ENCODE results near the gene EEIG2. TPM values are rescaled to one million over a fixed set of nuclear protein-coding genes. Genes with fewer than 3 reads are reported as not detected.

Gene EEIG2
- total and polyA plus RNA-seq, 2 of the 13 experiments (the other 11 are each of a cell fraction or from before 2014, with no cell fraction given): 0.90 to 3.2 TPM

DNA sequence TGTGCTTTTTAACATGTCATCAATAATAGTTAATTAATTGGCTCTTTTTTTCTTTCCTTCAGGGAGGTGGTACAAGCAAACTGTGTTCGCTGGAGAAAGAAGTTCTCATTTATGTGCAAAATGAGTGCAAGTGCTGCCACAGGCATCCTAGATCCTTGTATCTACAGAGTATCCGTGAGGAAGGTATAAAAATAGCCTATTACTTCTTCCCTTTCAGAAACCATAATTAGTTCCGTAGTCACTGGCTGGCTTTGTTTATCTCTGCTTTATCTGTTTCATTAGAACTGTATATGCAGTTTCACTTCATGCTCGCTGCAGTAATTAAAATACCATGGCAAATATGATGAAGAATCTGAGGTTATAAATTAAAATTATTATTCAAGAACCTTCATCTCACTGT, 40.6 kb downstream of the EEIG2 start:
- FAIRE-seq (no peak), DNase-seq (ENCODE audit: low spot score) (no peak), ATAC-seq (no peak)
- ChIA-PET POLR2A (no interaction called here), CTCF (ENCODE audit: low intra/inter-chr PET ratio, low total read pairs) (no interaction called here)
- no peak overlapping the region for H3K4me3 ChIP-seq (replicated peaks in 1 of 3; ENCODE audit: insufficient read depth in 1 of 3, low read depth in 2 of 3, low read length in 3 of 3)
- no peaks in the 10 kb centered on the region for H3K79me2 ChIP-seq (ENCODE audit: insufficient read depth, low read length)
- H3K9ac ChIP-seq (ENCODE audit: insufficient read depth, low read depth, low read length): no peak overlapping the region
- TF ChIP-seq, protein P1, sequence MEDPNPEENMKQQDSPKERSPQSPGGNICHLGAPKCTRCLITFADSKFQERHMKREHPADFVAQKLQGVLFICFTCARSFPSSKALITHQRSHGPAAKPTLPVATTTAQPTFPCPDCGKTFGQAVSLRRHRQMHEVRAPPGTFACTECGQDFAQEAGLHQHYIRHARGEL (CRISPR knock-in tag; IDR thresholded peaks at IDR 0.05): no peak
- TF ChIP-seq CBX1 (IDR thresholded peaks at IDR 0.05; ENCODE audit: low read depth) (no peak), RAD21 (CRISPR knock-in tag; IDR thresholded peaks at IDR 0.05) (no peak), ZNF44 (CRISPR knock-in tag; IDR thresholded peaks at IDR 0.05) (no peak), CHCHD3 (CRISPR knock-in tag; IDR thresholded peaks at IDR 0.05) (no peak), ZBTB20 (CRISPR knock-in tag; IDR thresholded peaks at IDR 0.05; ENCODE audit: borderline replicate concordance, low read depth) (no peak), ZMYM4 (CRISPR knock-in tag; IDR thresholded peaks at IDR 0.05) (no peak), KDM1A (CRISPR knock-in tag; IDR thresholded peaks at IDR 0.05) (no peak), ZFP41 (CRISPR knock-in tag; IDR thresholded peaks at IDR 0.05; ENCODE audit: borderline replicate concordance) (no peak), AHR (CRISPR knock-in tag; IDR thresholded peaks at IDR 0.05) (no peak), ZNF205 (CRISPR knock-in tag; IDR thresholded peaks at IDR 0.05) (no peak)
- TF ChIP-seq, protein P2, sequence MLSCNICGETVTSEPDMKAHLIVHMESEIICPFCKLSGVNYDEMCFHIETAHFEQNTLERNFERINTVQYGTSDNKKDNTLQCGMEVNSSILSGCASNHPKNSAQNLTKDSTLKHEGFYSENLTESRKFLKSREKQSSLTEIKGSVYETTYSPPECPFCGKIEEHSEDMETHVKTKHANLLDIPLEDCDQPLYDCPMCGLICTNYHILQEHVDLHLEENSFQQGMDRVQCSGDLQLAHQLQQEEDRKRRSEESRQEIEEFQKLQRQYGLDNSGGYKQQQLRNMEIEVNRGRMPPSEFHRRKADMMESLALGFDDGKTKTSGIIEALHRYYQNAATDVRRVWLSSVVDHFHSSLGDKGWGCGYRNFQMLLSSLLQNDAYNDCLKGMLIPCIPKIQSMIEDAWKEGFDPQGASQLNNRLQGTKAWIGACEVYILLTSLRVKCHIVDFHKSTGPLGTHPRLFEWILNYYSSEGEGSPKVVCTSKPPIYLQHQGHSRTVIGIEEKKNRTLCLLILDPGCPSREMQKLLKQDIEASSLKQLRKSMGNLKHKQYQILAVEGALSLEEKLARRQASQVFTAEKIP (CRISPR knock-in tag; IDR thresholded peaks at IDR 0.05; ENCODE audit: borderline replicate concordance): no peak
- TF ChIP-seq, protein P3, sequence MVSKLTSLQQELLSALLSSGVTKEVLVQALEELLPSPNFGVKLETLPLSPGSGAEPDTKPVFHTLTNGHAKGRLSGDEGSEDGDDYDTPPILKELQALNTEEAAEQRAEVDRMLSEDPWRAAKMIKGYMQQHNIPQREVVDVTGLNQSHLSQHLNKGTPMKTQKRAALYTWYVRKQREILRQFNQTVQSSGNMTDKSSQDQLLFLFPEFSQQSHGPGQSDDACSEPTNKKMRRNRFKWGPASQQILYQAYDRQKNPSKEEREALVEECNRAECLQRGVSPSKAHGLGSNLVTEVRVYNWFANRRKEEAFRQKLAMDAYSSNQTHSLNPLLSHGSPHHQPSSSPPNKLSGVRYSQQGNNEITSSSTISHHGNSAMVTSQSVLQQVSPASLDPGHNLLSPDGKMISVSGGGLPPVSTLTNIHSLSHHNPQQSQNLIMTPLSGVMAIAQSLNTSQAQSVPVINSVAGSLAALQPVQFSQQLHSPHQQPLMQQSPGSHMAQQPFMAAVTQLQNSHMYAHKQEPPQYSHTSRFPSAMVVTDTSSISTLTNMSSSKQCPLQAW (CRISPR knock-in tag; IDR thresholded peaks at IDR 0.05): no peak
- TF ChIP-seq, protein P4, sequence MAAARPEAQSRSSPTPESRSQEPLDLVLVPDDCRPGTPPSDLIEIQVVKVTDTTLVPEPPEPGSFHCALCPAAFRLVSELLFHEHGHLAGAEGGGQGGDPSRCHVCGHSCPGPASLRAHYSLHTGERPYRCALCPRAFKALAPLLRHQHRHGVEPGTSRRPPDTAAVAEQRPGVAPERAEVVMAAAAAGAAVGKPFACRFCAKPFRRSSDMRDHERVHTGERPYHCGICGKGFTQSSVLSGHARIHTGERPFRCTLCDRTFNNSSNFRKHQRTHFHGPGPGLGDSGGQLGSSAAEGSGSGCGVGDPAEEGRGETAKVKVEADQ (CRISPR knock-in tag; IDR thresholded peaks at IDR 0.05; ENCODE audit: borderline replicate concordance): no peak
- intact Hi-C loops (cut with micrococcal nuclease; ENCODE audit: unreplicated experiment) (no loop called here), in situ Hi-C loops (cut with HindIII; ENCODE audit: extremely low pct_ligation_motif_present, low pct_unique_long_range_greater_than_20kb) (no loop called here)
- peaks cover 7% of the 10 kb centered on the region; the same call in 1 of the 2 replicates for H3K4me1 ChIP-seq (ENCODE audit: insufficient read depth, low read length)
- WGBS (ENCODE audit: low lambda C conversion rate): 92% methylated on average over 4 of the region's 4 CpGs
- H2AFZ ChIP-seq (ENCODE audit: low read length): no peak overlapping the region
- H3K27me3 ChIP-seq (ENCODE audit: control insufficient read depth in 1 of 2, insufficient read depth in 2 of 2, low read length in 2 of 2): no peaks in the 10 kb centered on the region
- no peaks in the 10 kb centered on the region for H3K9me3 ChIP-seq (ENCODE audit: low read length)
- BruUV-seq (replicated peaks): no TSS peak
- no peak overlapping the region for H3K27ac ChIP-seq (ENCODE audit: extremely low read length, insufficient read depth, low read length)
- no peaks in the 10 kb centered on the region for H4K20me1 ChIP-seq (ENCODE audit: insufficient read depth, low read length)
- no peak overlapping the region for H3K4me2 ChIP-seq (ENCODE audit: low read depth, low read length)
- H3K36me3 ChIP-seq (replicated peaks in 1 of 2; ENCODE audit: control insufficient read depth in 1 of 2, insufficient read depth in 2 of 2, low read length in 2 of 2): no peaks in the 10 kb centered on the region
